Keratinocyte (primary cell): Measurements from ENCODE around the gene ACP1.

Experiments used
- CTCF ChIP-seq, 3 experiments: IDR thresholded peaks in 1 of 3; conservative IDR thresholded peaks in 1 of 3; optimal IDR thresholded peaks in 1 of 3; 2 replicates in 2 of 3; 3 replicates in 1 of 3; pipeline versions ENCODE3 to v1.5.1; 2011; ENCODE audit warnings: low read length in 3 of 3, mild to moderate bottlenecking in 3 of 3, moderate library complexity in 2 of 3, control low read depth in 1 of 3, inconsistent platforms in 1 of 3; ENCODE audit not compliant: insufficient read depth in 2 of 3; ENCODE audit errors: extremely low read depth in 1 of 3
- EZH2 ChIP-seq: IDR thresholded peaks from one replicate; pipeline ENCODE4 v1.6.1; 2012; ENCODE audit warnings: inconsistent platforms, mild to moderate bottlenecking, low read length, moderate library complexity

DNA sequence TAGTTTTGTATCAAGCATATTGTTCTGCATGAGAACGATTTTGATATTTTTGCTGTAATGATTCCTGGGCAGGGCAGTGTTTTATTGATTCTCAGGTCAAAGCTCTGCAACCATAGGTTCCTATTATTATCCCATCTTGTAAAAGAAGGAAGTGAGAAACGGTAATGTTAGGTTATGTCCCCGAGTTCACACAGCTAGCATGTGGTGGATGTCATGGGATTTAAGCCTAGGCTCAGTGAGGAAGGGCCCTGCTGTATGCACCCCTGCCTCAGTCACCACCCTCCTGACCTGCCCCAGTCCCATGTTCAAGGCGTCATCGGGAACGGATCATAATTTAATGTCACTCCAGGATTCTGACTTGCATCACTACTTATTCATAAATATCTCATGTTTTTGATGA is 10.7 kb downstream of the ACP1 start:
- no peak for TF ChIP-seq CTCF (optimal IDR thresholded peaks at IDR 0.05 in 1 of 3, IDR thresholded peaks at IDR 0.05 in 1 of 3, conservative IDR thresholded peaks at IDR 0.05 in 1 of 3; ENCODE audit: extremely low read depth in 1 of 3, insufficient read depth in 2 of 3, low read length in 3 of 3)
- TF ChIP-seq EZH2, result no peak
